Keratinocyte (primary cell): ENCODE measurements around the gene DRD2. TPM values are rescaled to one million over a fixed set of nuclear protein-coding genes. Genes with fewer than 3 reads are reported as not detected.

ENCODE experiments used
- DNase-seq: peaks from one replicate; pipeline ENCODE4 v3.0.0-alpha.2; 2011; ENCODE audit warnings: low read depth, missing footprints, low spot score
- FAIRE-seq: peaks from 2 replicates; lab custom pipeline; 2011; peaks lifted over from hg19 to GRCh38; lab: Jason Lieb, UNC
- H2AFZ ChIP-seq: 2 replicates; pipeline ENCODE4 v1.6.0; 2012; ENCODE audit warnings: low read length, control low read depth, inconsistent platforms; ENCODE audit not compliant: control insufficient read depth
- H3K27ac ChIP-seq: 2 replicates; pipeline ENCODE4 v1.5.1; 2011; ENCODE audit warnings: low read length; ENCODE audit not compliant: control insufficient read depth, insufficient read depth
- H3K27me3 ChIP-seq: 3 replicates; pipeline ENCODE4 v1.6.0; 2011; ENCODE audit warnings: low read length; ENCODE audit not compliant: control insufficient read depth, insufficient read depth; ENCODE audit errors: extremely low read depth
- H3K36me3 ChIP-seq, 2 experiments: 2 replicates in 1 of 2; 3 replicates in 1 of 2; pipeline ENCODE4 v1.5.1; 2011; ENCODE audit warnings: low read length in 2 of 2, mild to moderate bottlenecking in 1 of 2; ENCODE audit not compliant: control insufficient read depth in 2 of 2, insufficient read depth in 2 of 2; ENCODE audit errors: extremely low read depth in 1 of 2
- H3K4me1 ChIP-seq: 3 replicates; pipeline ENCODE4 v1.5.1; 2011; ENCODE audit warnings: low read length; ENCODE audit not compliant: control insufficient read depth, insufficient read depth; ENCODE audit errors: extremely low read depth
- H3K4me2 ChIP-seq: 3 replicates; pipeline ENCODE4 v1.6.0; 2011; ENCODE audit warnings: low read depth, low read length; ENCODE audit not compliant: control insufficient read depth, insufficient read depth; ENCODE audit errors: extremely low read depth
- H3K4me3 ChIP-seq, 3 experiments: fragments of 200-600 bp in 1 of 3; sonication (generic) in 1 of 3; 2 replicates in 2 of 3; 3 replicates in 1 of 3; pipeline ENCODE4 v1.5.1; 2011 to 2016; ENCODE audit warnings: low read length in 3 of 3, mild to moderate bottlenecking in 3 of 3, control low read depth in 2 of 3, inconsistent platforms in 1 of 3, low read depth in 1 of 3, mixed read lengths in 1 of 3, mixed run types in 1 of 3, moderate library complexity in 1 of 3; ENCODE audit not compliant: control insufficient read depth in 2 of 3, insufficient read depth in 2 of 3; ENCODE audit errors: extremely low read depth in 1 of 3
- H3K79me2 ChIP-seq: 2 replicates; pipeline ENCODE4 v1.6.0; 2012; ENCODE audit warnings: low read length; ENCODE audit not compliant: control insufficient read depth, insufficient read depth
- H3K9ac ChIP-seq: 3 replicates; pipeline ENCODE4 v1.6.0; 2011; ENCODE audit warnings: low read length; ENCODE audit not compliant: control insufficient read depth, insufficient read depth; ENCODE audit errors: extremely low read depth
- H3K9me1 ChIP-seq: 3 replicates; pipeline ENCODE4 v1.6.0; 2011; ENCODE audit warnings: low read length; ENCODE audit not compliant: control insufficient read depth, insufficient read depth; ENCODE audit errors: extremely low read depth
- H3K9me3 ChIP-seq: 2 replicates; pipeline ENCODE4 v1.5.1; 2012; ENCODE audit warnings: low read depth, low read length; ENCODE audit not compliant: control insufficient read depth
- H4K20me1 ChIP-seq: 3 replicates; pipeline ENCODE4 v1.6.0; 2011; ENCODE audit warnings: low read length; ENCODE audit not compliant: control insufficient read depth, insufficient read depth; ENCODE audit errors: extremely low read depth
- CTCF ChIP-seq, 3 experiments: IDR thresholded peaks in 1 of 3; conservative IDR thresholded peaks in 1 of 3; optimal IDR thresholded peaks in 1 of 3; 2 replicates in 2 of 3; 3 replicates in 1 of 3; pipeline versions ENCODE3 to v1.5.1; 2011; ENCODE audit warnings: low read length in 3 of 3, mild to moderate bottlenecking in 3 of 3, moderate library complexity in 2 of 3, control low read depth in 1 of 3, inconsistent platforms in 1 of 3; ENCODE audit not compliant: insufficient read depth in 2 of 3; ENCODE audit errors: extremely low read depth in 1 of 3
- EZH2 ChIP-seq: IDR thresholded peaks from one replicate; pipeline ENCODE4 v1.6.1; 2012; ENCODE audit warnings: inconsistent platforms, mild to moderate bottlenecking, low read length, moderate library complexity
- dilution Hi-C: fragments of 300-500 bp; cut with MboI; formaldehyde crosslinking; loops from one replicate; pipeline ENCODE4 v1.7.0; 2020; ENCODE audit warnings: low sequenced_read_pairs; ENCODE audit not compliant: extremely low pct_ligation_motif_present
- polyA plus RNA-seq, 5 experiments: library from polyadenylated mRNA; depleted of rRNA in 3 of 5; stranded (reverse) in 3 of 5; stranded (forward) in 1 of 5; unstranded in 1 of 5; fragments of >200 nt; gene quantifications; 1 replicate in 1 of 5; 2 replicates in 3 of 5; 3 replicates in 1 of 5; pipeline versions ENCODE4 v1.2.1 to v1.2.3, GENCODE V29; 2011 to 2012; ENCODE audit warnings: missing spikeins in 2 of 5, low read depth in 1 of 5, low replicate concordance in 1 of 5

DRD2 gene
- polyA plus RNA-seq, 1 donor (not counting 4 experiments of a cell fraction or from before 2014, with no cell fraction given) = 0.26 TPM

- H3K36me3 ChIP-seq = no peaks in the 10 kb centered on the region
- H3K27me3 ChIP-seq = no peaks in the 10 kb centered on the region
- dilution Hi-C loops = loop anchor here (10.0 kb wide), 1 partner anchor 57 kb away; no protein-coding TSS in a partner anchor
- no peaks in the 10 kb centered on the region for H3K9me1 ChIP-seq
- TF ChIP-seq CTCF (optimal IDR thresholded peaks at IDR 0.05 in 1 of 3, IDR thresholded peaks at IDR 0.05 in 1 of 3, conservative IDR thresholded peaks at IDR 0.05 in 1 of 3; ENCODE audit: extremely low read depth in 1 of 3, insufficient read depth in 2 of 3, low read length in 3 of 3) (no peak), EZH2 (no peak)
- DNase-seq (no peak), FAIRE-seq (no peak)
- H3K9ac ChIP-seq = no peak overlapping the region
- no peaks in the 10 kb centered on the region for H4K20me1 ChIP-seq
- no peaks in the 10 kb centered on the region for H3K9me3 ChIP-seq
- no peak overlapping the region for H3K4me3 ChIP-seq
- H3K4me2 ChIP-seq = no peak overlapping the region
- H3K79me2 ChIP-seq = no peaks in the 10 kb centered on the region
- H2AFZ ChIP-seq = no peak overlapping the region
- H3K4me1 ChIP-seq = no peaks in the 10 kb centered on the region
- no peak overlapping the region for H3K27ac ChIP-seq
Measured at GRCh38 chr11:113457784-113458183, 17.4 kb downstream of the DRD2 start.

GRCh38 chr11:113454455-113454854 lies 20.7 kb downstream of the DRD2 start:
- TF ChIP-seq CTCF (optimal IDR thresholded peaks at IDR 0.05 in 1 of 3, IDR thresholded peaks at IDR 0.05 in 1 of 3, conservative IDR thresholded peaks at IDR 0.05 in 1 of 3; ENCODE audit: extremely low read depth in 1 of 3, insufficient read depth in 2 of 3, low read length in 3 of 3) (no peak), EZH2 (no peak)
- Histone ChIP-seq H3K4me3 (no peak overlapping the region), H4K20me1 (no peaks in the 10 kb centered on the region), H3K27me3 (no peaks in the 10 kb centered on the region), H3K79me2 (no peaks in the 10 kb centered on the region), H3K9me1 (no peaks in the 10 kb centered on the region), H3K36me3 (no peaks in the 10 kb centered on the region), H3K9me3 (no peaks in the 10 kb centered on the region), H3K4me2 (no peak overlapping the region), H3K4me1 (no peaks in the 10 kb centered on the region), H3K9ac (no peak overlapping the region), H2AFZ (no peak overlapping the region), H3K27ac (no peak overlapping the region)
- DNase-seq = no peak
- no peak for FAIRE-seq
- dilution Hi-C loops = loop anchor here (10.0 kb wide), 1 partner anchor 60 kb away; no protein-coding TSS in a partner anchor
